ENCODE data around the gene C3orf52.

C3orf52 gene

GRCh38 chr3:112136959-112137693 is 50.9 kb downstream of the C3orf52 start:
- peak; percentile 65 for DNase-seq

- DNase-seq, result no peak
Measured at GRCh38 chr3:112137781-112138180, 51.6 kb downstream of the C3orf52 start.

GRCh38 chr3:112138219-112138969 is 52.2 kb downstream of the C3orf52 start:
- DNase-seq, result no peak

- DNase-seq, result no peak
Measured at GRCh38 chr3:112140584-112140983, 54.4 kb downstream of the C3orf52 start.

GRCh38 chr3:112141293-112141692 is 55.1 kb downstream of the C3orf52 start:
- no peak for DNase-seq

GRCh38 chr3:112143251-112143650 is 57.1 kb downstream of the C3orf52 start:
- DNase-seq, result no peak

GRCh38 chr3:112143689-112144088 is 57.5 kb downstream of the C3orf52 start:
- DNase-seq, result no peak

- DNase-seq, result no peak
Measured at GRCh38 chr3:112149136-112149535, 62.9 kb downstream of the C3orf52 start.

- no peak for DNase-seq
Measured at GRCh38 chr3:112167758-112168157, 81.6 kb downstream of the C3orf52 start.
